ENCODE measurements around the gene CTLA4. TPM values are rescaled to one million over a fixed set of nuclear protein-coding genes. Genes with fewer than 3 reads are reported as not detected.

CTLA4 gene
- total RNA-seq, 2 experiments from 2014 or later, result 63.7 to 65.0 TPM

- ChIA-PET POLR2A (no interaction called here), CTCF (interaction anchor here (1.7 to 2.3 kb wide), 2 partner anchors 36 to 91 kb away, joined by 6 to 7 read pairs; no protein-coding TSS in a partner anchor)
These were observed 40.7 kb downstream of the CTLA4 start for GRCh38 chr2:203908066-203908796.

GRCh38 chr2:203908797-203909185 lies 41.2 kb downstream of the CTLA4 start:
- CTCF ChIA-PET, result interaction anchor here (1.0 to 3.0 kb wide), 10 partner anchors 16 to 94 kb away, joined by 4 to 12 read pairs (median 6); partner anchors contain the start of gene CTLA4
- POLR2A ChIA-PET, result no interaction called here

DNA sequence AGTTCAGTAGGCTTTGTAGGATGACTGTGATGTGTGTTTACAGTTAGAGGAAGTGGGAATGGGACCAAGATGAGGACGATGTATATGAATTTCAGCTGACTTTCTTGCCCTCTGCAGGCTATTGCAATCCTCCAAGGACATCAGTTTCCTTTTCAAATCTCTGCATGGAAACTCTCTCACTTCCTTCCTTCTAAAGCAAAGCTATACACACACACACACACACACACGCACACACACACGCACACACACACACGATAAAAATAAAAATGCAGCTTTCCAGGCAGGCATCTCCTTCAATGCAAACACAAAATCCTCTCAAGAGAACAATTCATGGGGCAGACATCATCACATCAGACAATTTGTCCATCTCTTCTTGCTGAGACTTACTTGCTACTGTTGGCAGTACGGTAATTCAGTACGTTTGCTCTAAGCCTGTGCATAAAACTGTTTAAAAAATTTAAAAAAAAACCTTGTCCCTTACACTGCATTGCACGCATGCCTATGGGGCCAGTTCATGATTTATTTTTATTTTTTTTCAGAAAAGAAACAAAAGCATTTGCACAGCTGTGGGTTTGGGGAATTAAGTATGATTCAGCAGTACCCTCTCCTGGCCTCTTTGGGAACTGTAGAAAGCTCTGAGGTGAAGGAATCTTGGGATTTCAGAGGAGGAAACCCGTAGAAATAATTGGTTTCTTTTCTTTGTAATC lies 41.8 kb downstream of the CTLA4 start:
- POLR2A ChIA-PET, result interaction anchor here (0.6 to 1.5 kb wide), 3 partner anchors 18 to 41 kb away, joined by 4 to 5 read pairs (median 4); no protein-coding TSS in a partner anchor

DNA sequence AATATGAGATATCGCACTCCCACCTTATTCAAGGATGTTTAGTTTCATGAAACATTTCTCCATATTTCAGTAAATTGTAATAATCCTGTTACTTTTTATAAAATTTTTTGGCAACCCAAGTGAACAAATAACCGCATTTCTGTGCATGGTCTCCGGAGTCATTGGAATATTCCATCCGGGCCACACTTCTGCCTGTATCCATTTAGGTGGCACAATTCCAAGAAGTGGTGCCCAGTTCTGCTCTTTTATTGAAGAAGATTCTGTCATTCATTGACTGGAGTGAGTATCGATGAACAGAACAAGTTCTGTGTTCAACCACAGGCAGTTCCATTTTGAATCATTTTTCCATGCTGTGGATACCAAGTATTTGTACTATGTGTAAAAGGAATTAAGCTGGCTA lies 42.4 kb downstream of the CTLA4 start:
- POLR2A ChIA-PET, result interaction anchor here (0.6 to 1.5 kb wide), 3 partner anchors 26 to 41 kb away, joined by 3 to 5 read pairs (median 4); partner anchors contain the start of gene ICOS

More for the DNA sequence above, 41.8 kb downstream of the CTLA4 start:
- CTCF ChIA-PET, result interaction anchor here (0.7 to 3.0 kb wide), 16 partner anchors 9 to 335 kb away, joined by 3 to 12 read pairs (median 5); partner anchors contain the start of gene CTLA4

GRCh38 chr2:203913947-203914346 lies 46.4 kb downstream of the CTLA4 start:
- POLR2A ChIA-PET, result interaction anchor here (0.7 kb wide), 1 partner anchor 47 kb away, joined by 4 read pairs; no protein-coding TSS in a partner anchor
- CTCF ChIA-PET, result no interaction called here

More for the DNA sequence above, 42.4 kb downstream of the CTLA4 start:
- CTCF ChIA-PET, result interaction anchor here (0.7 to 3.0 kb wide), 17 partner anchors 10 to 336 kb away, joined by 3 to 12 read pairs (median 5); partner anchors contain the start of gene CTLA4

DNA sequence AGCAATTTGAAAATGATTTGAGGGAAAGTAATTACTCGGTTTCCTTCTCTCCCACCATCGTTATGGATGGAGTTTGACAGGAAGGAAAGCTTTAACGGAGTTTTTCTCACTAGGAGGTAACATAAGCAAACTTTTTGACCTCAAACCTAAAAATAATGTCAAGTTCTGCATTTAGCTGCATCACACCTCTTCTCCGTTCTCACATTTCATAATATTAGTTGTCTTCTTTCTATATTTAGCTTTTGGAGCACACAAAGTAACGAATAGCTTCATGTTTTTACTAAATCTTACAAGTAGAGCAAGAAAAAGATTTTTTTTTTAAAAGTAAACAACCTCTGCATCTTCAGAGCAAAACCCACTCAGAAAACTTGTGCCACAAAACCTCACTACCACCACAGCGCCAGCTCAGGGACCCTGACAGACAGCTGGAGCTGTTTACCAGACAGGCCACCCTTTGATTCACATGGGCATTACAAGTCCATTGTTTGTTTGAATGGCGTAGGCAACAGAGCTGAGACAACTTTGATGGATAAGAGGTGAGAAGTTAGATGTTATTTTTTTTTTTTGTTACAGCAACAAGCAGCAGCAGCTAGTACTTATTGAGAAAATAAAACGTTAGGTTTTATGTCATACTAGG lies 47.1 kb downstream of the CTLA4 start:
- ChIA-PET CTCF (no interaction called here), POLR2A (interaction anchor here (0.7 kb wide), 1 partner anchor 46 kb away, joined by 4 read pairs; no protein-coding TSS in a partner anchor)

- ChIA-PET CTCF (no interaction called here), POLR2A (no interaction called here)
These were observed 47.7 kb downstream of the CTLA4 start for GRCh38 chr2:203915256-203915655.

GRCh38 chr2:203916756-203917155 lies 49.2 kb downstream of the CTLA4 start:
- ChIA-PET POLR2A (no interaction called here), CTCF (interaction anchor here (1.2 kb wide), 1 partner anchor 12 kb away, joined by 4 read pairs; no protein-coding TSS in a partner anchor)

DNA sequence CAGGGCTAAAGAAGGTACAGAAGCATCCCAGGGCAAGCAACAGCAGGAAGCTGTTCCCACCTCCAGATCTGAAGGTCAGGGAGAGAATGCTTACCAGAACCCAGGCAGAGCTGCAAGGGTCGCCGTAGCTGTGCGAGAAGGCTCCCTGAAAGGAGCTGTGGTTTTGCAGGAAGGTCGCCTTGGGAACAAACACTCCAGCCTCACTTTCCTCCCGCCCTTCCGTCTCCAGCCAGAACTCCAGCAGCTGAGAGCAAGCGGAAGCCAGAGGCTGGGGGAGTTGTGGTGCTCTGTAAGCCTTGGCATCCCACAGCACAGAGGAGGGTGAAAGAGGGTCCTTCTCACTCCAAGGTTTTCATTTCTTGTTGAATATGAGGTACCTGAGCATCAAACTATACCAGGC lies 50.7 kb downstream of the CTLA4 start:
- ChIA-PET CTCF (interaction anchor here (0.7 kb wide), 1 partner anchor 15 kb away, joined by 3 read pairs; no protein-coding TSS in a partner anchor), POLR2A (no interaction called here)

DNA sequence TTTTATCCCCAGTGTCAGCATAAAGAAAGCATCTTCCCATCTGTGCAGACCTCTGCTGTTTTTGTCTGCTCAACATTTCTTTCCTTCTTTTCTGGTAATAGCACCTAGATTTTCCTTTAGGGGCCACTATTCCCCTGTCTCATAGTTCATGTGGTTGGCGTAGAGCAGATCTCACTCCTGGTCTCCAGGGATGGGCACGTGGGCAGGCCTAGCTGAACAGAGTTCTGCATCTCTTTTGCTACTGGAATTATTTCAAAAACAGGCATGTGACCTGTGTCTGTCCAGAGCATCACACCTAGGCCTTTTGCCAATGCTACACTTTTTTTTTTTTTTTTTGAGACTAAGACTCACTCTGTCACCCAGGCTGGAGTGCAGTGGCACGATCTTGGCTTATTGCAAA lies 51.3 kb downstream of the CTLA4 start:
- POLR2A ChIA-PET, result no interaction called here
- CTCF ChIA-PET, result interaction anchor here (0.7 kb wide), 1 partner anchor 14 kb away, joined by 3 read pairs; no protein-coding TSS in a partner anchor

Other genes with a start within 250 kb of the CTLA4 start
- 10 to 100 TPM; 70.0 to 75.2 TPM for gene CD28, start 161.1 kb upstream of the CTLA4 start, total RNA-seq
- gene ICOS, start 69.0 kb downstream of the CTLA4 start, total RNA-seq, result 10 to 100 TPM; 80.0 to 81.7 TPM